ENCODE measurements around the gene LIPH.
"Not testable (repeated sequence)": the region's sequence is repeated elsewhere in the genome, so short reads cannot be mapped to it uniquely, and the experiment has no call there.

LIPH gene

GRCh38 chr3:185552358-185552877 is at the start of gene LIPH:
LIPH (minus strand) TSS chr3:185552588; CDS start chr3:185552471, 117 bp downstream.
- FAIRE-seq: no peak

GRCh38 chr3:185595526-185595925 is 43.1 kb upstream of the LIPH start:
- FAIRE-seq: no peak

- no peak for FAIRE-seq
Measured at GRCh38 chr3:185594073-185594472, 41.7 kb upstream of the LIPH start.

GRCh38 chr3:185586686-185587039 is 34.3 kb upstream of the LIPH start:
- FAIRE-seq: no peak

DNA sequence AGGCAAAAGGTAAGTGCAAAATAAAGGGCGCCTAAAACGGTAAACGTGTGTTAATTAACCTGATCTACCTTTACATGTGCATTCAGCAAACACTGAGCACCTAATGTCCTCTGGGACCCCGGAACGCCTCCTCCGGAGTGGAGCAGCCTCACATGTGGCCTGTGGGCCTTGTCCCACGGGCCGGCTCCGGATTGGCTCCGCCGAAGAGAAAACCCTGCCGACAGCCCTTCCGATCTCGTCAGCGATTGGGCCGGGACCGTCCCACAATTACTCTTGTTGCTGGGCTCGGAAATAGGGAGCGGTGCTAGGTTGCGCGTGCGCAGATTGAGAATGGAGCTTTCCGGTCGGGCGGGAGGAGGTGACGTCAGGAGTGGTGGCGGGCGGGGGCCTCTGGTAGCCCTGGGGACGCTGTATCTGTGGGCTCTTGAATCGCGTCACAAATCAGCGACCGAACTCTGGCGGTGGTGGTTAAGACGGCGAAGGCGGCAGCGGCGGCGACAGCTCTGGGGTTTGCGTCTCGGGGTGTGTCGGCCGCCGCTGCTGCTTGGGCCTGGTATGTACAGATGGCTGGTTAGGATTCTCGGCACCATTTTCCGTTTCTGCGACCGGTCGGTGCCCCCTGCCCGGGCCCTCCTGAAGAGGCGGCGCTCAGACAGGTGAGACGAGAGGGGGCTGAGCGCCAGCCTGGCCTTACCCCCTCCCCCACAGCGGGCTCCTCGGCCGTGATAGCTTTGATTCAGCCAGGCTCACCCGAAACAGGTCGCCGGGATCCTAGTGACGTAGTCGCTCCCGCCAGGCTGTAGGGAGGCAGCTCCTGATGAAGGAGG is 33.7 kb upstream of the LIPH start, which contains the start of gene SENP2:
TSS of gene SENP2 (plus strand) at position 437 of the 827 bp plus-strand sequence. CDS start at position 556, 119 bp downstream.
- FAIRE-seq: peak; percentile 94

DNA sequence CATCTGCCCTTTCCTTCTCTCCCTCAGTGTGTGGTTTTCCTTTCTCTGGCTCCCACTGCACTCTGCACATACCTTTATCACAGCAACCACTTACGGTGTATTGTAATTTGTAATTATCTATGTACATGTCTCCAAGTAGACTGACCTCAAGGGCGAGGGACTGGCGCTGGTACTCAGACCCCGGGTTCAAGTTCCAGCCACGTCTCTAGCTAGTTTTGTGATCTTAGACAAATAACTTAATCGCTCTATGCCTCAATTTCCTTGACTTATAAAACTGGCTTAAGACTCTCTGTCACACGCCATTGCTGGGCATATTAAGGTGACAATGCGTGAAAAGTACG is 33.1 kb upstream of the LIPH start:
- no peak for FAIRE-seq

DNA sequence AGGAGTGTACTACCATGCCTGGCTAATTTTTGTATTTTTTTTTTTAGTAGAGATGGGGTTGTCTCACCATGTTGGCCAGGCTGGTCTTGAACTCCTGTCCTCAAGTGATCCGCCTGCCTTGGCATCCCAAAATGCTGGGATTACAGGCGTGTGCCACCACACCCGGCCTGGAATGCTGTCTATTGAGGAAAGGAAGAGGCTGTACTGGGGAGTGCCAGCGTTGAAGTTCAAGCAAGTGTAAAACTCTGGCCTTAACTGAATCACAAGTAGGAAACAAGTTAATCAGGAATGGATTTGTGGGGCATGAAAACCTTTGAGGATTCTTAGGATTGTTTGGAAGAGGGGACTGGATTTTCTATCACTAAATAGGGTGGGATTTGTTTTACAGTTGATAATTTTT is 32.3 kb upstream of the LIPH start:
- no peak for FAIRE-seq

GRCh38 chr3:185583925-185584324 is 31.5 kb upstream of the LIPH start:
- no peak for FAIRE-seq

GRCh38 chr3:185582871-185583270 is 30.5 kb upstream of the LIPH start:
- FAIRE-seq: no peak

DNA sequence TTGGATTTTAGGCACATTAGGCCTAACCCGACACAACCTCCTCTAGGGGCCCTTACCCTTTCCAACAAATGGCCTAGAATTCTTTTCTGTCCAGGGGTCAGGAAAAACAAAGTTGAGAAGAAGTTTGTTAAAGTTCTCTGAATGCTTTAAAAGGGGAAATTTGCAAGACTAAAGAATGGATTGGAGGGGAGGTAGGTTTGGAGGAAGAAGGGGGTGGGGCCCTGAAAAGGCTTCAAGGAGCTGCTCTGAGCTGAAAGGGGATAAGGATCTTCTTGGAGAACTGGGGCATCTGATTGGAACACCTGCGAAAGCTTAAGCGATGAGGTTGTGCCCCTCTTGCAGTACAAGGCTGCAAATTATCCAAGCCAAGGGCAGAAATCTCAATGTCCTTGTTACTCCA is 29.8 kb upstream of the LIPH start:
- no peak for FAIRE-seq

DNA sequence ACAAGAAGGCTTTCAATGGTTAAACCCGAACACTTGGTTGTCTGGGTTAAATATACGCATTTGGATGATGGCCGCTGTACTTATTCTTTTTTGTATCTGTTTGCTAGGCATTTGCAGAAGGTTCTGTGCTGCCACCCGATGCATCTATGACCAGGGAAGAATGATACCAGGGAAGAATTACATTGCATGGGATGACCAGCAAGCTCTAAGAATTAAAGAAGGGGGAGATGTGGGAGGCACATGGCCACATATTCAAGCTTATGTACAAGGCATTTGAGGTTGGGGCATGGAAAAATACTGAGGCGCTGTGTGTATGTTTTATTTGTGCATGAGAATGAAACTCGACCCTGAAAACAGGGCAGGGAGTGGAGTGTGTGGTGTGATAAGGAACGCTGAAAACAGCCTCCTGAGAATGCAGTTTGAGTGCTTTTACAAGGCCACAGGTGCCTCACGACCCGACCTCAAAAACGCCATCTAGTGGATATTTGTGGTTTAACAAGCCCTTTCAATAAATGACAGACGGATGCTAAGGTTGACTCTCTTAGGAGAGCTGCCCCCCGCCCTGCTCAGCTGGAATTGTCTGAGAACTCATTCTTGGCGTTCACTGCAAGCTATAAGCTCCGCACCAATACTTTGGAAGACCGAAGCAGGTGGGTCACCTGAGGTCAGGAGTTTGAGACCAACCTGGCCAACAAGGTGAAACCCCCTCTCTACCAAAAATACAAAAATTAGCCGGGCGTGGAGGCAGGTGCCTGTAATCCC is 22.9 kb upstream of the LIPH start:
- not testable (repeated sequence) for FAIRE-seq

DNA sequence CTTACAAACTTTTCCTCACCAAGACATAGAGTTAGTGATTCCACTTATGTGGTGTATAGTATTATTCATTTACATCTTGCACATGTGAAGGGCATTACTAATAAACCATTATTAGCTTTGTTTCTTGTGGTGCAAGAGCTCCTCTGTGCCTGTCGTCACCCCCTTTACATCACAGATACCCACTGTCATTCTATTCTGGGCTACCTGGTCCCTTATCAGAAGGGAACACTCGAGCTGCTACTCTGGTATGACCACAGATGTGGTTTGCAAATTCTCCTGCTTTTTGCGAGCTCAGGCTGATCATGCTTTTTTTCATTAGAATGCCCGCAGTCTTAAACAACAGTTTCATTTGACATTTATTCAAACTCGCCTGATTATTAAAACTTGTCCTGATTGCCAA is 19.8 kb upstream of the LIPH start:
- FAIRE-seq: no peak

- FAIRE-seq: no peak
Measured at GRCh38 chr3:185561958-185562357, 9.6 kb upstream of the LIPH start.

GRCh38 chr3:185561374-185561943 is 9.1 kb upstream of the LIPH start:
- FAIRE-seq: no peak

GRCh38 chr3:185560676-185561075 is 8.3 kb upstream of the LIPH start:
- FAIRE-seq: no peak

DNA sequence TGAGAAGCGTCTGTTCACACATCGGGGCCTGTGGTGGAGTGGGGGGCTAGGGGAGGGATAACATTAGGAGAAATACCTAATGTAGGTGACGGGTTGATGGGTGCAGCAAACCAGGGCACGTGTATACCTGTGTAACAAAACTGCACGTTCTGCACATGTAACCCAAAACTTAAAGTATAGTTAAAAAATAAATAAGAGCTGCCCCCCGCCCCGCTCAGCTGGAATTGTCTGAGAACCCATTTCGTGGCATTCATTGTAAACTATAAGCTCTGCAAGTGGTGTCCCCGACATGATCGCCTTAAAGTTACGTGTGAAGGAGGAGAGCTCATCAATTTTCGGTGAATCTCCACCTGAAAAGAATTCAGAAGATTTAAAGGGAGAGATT is 7.3 kb upstream of the LIPH start:
- no peak for FAIRE-seq

GRCh38 chr3:185558395-185558794 is 6.0 kb upstream of the LIPH start:
- FAIRE-seq: no peak

- not testable (repeated sequence) for FAIRE-seq
Measured at GRCh38 chr3:185556640-185557039, 4.3 kb upstream of the LIPH start.

GRCh38 chr3:185555860-185556347 is 3.5 kb upstream of the LIPH start:
- FAIRE-seq: no peak

- no peak for FAIRE-seq
Measured at GRCh38 chr3:185555101-185555501, 2.7 kb upstream of the LIPH start.

DNA sequence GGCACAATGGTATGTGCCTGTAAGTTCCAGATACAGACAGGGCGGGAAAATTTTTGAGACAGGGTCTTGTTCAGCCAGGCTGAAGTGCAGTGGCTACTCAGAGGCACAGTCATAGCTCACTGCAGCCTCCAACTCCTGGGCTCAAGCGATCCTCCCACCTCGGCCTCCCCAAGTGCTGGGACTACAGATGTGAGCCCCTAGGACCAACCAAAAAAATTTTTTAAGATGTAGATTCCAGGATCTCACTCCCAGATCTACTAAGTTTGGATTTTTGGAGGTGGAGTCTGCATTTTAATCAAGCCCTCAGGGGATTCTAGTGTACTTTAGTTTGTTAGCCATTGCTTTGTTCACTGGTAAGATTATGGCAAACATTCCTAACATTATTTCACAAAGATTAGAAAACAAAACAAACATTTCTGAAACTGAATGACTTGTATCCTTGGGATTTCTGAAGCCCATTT is 2.7 kb downstream of the LIPH start:
- FAIRE-seq: no peak

GRCh38 chr3:185549122-185549521 is 3.3 kb downstream of the LIPH start:
- no peak for FAIRE-seq

- no peak for FAIRE-seq
Measured at GRCh38 chr3:185540695-185541094, 11.7 kb downstream of the LIPH start.
